Mammary epithelial cell (primary cell): ENCODE data around the gene RPS4Y1.

ENCODE experiments used
- CTCF ChIP-seq, 2 donors: IDR thresholded peaks in 1 of 2; conservative IDR thresholded peaks in 1 of 2; 2 replicates each; pipeline ENCODE4 v1.5.1; 2011 to 2012; ENCODE audit warnings: inconsistent platforms in 2 of 2, low read length in 2 of 2, mild to moderate bottlenecking in 2 of 2, control low read depth in 1 of 2, low read depth in 1 of 2; ENCODE audit not compliant: insufficient read depth in 1 of 2; ENCODE audit errors: extremely low read depth in 1 of 2
- EZH2 ChIP-seq: IDR thresholded peaks from 2 replicates; pipeline ENCODE4 v1.6.1; 2012; ENCODE audit warnings: low read length, inconsistent platforms, borderline replicate concordance

GRCh38 chrY:2835230-2835629 is 6.2 kb upstream of the RPS4Y1 start:
- TF ChIP-seq CTCF (conservative IDR thresholded peaks at IDR 0.05 in 1 of 2, IDR thresholded peaks at IDR 0.05 in 1 of 2; ENCODE audit: extremely low read depth in 1 of 2, insufficient read depth in 1 of 2, low read depth in 1 of 2, low read length in 2 of 2) (no peak), EZH2 (no peak)
